NCI-H69 (cell line): ENCODE results near the gene OR52N2.

ENCODE experiments used
- DNase-seq: peaks from one replicate; lab custom pipeline; 2025; lab: John Stamatoyannopoulos, UW

The OR52N2 gene

DNA sequence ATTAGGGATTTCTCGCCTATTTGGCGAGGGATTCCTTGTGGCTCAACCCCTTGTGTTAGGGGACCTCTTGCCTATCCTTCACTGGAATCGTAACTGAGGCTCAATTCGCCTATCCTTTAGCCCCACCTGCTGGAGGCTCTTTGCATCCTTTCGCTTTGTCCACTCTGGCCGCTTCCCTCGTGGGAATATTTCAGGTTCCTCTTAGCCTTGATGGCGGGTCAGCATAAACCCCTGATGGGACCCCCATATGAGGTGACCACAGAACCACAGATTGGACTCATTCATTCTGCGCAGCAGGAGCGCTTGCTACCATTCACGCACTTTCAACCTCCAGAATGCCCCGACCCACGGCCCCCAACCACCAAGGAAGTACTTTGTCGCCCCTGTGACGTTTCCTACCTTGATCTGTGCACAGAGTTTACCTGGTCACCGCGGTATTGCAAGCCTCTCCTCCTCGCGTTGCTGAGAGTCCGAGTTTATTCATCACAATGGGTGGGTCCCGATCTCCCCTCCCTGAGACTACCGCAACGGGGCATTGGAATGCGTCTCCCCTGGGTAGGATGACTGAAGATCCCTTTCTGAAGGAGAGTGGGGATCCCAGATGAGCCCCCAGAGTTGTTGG lies at the start of gene OR52N2:
TSS of gene OR52N2 (plus strand) at position 425 of the 622 bp plus-strand sequence. CDS start 11,412 bp downstream, outside the sequence.
- peak; percentile 66 for DNase-seq

DNA sequence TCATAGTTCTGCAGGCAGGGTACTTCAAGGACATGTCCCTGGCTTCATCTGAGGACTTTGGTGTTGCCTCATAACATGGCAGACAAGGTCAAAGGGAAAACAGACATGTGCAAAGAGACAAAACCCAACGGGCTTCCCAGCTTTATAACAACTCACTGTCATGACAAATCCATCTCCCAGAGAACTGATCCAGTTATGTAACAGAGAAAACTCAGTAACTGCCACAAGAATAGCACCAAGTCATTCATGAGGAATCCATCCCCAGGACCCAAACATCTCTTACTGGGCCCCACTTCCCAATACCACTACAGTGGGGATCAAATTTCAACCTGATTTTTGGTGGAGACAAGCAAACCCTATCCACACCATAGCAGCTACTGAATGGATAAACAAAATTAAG lies 41.7 kb upstream of the OR52N2 start:
- no peak for DNase-seq

DNA sequence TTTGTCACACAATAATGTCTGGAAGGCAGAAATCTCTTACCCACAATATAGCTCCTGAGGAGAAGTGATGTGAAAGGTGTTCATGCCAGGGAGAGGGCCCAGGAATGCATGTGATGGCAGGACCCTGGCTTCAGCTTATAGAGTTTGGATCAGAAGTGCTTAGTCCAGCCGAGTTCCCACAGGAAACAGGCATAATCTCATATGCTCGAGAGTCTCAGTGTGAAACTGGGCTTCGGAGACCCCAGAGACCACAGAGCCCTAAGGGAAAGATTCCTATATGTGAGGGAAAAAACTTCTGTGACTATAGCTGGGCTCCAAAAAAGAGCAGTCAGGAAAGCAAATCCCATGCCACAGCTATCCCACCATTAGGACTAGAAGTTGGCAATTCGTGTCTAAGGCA lies 25.5 kb upstream of the OR52N2 start, which contains the start of gene OR52N5:
TSS of gene OR52N5 (minus strand) at position 101 of the 400 bp plus-strand sequence. CDS start 4,721 bp downstream, outside the sequence.
- no peak for DNase-seq

DNA sequence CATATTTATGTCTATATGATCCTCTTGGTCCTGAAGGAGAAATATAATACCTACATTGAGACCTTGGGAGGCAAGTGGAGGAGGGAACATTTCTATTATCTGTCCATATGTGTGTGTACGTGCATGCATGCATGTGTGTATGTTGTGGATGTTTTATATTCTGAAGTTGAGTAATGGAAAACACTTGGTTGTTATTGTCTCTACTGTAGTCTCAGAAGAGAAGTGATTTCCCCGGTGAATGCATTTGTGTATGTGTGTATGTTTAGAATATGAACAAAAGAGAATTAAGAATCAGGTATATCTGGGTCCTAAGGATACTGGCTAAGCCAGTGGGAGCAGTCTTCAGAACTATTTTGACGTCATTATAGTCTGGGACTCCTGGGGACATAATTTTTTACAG lies 17.6 kb upstream of the OR52N2 start, which contains the start of gene OR52N1:
TSS of gene OR52N1 (minus strand) at position 101 of the 400 bp plus-strand sequence. CDS start 2,449 bp downstream, outside the sequence.
- DNase-seq: no peak

DNA sequence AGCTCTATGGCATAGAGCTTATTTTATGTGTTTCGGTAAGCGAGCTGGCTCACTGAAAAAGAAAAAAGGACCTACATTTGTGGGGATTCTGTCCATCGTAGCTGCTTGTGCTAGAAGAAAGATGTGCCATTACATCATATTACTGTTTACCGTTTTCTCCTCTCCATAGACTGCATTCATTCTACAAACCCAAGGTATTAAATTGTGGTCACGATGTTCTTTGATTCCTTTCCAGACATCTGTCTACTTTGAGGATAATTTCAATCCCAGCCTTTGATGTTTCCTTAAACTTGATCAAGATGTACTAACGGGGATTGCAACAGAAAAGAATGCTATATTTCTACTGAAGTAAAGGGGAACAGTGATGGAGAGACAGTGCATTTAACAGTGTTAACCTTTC lies 12.2 kb upstream of the OR52N2 start:
- DNase-seq: no peak

DNA sequence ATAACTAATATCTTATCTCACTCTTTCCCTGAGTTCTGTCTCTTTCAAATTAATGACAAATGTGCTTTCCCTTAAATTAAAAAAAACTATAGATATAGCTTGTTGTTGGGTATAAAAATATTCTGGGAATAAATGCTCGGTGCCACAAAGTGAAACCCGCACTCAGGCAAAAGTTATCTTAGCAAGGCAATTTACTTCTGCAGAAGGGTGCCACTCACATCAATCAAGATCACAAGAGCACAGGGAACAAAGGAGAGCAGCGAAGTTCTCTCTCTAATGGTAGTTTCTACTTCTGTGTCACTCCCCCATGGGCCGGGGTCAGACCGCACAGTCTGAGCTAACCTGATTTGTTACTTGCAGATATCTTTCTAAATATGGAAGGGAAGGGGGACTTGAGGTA lies 4.7 kb upstream of the OR52N2 start:
- no peak for DNase-seq

DNA sequence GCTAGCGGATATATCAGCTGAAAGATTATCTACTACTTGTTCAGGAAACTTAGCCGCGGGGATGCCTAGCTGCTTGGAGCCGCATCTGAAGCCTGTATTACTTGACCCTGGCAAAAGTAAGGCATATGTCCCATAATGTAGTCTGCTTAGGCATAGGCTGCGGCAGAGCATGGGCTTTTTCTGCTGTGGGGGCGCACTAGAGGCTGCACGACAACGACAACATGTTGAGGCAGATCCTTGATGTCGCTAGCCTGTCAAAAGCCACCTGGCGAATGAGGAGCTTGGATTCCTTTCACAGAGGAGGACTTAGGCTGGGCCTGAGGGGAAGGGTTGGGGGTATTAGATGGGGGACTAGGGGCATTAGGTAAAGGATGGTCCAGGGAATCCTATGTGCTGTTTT lies 1.1 kb upstream of the OR52N2 start:
- no peak for DNase-seq

DNA sequence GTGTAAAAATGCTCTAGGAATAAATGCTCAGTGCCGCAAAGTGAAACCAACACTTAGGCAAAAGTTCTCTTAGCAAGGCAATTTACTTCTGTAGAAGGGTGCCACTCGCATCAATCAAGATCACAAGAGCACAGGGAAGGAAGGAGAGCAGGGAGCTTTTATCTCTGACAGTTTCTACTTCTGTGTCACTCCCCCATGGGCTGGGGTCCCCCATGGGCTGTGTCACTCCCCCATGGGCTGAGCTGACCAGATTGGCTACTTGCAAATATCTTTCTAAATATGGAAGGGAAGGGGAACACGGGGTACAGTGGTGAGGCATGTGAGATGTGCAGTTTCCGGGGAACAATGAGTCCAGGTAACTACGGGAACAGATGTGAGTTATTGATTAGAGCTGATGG lies 397 bp downstream of the OR52N2 start:
- DNase-seq: no peak

DNA sequence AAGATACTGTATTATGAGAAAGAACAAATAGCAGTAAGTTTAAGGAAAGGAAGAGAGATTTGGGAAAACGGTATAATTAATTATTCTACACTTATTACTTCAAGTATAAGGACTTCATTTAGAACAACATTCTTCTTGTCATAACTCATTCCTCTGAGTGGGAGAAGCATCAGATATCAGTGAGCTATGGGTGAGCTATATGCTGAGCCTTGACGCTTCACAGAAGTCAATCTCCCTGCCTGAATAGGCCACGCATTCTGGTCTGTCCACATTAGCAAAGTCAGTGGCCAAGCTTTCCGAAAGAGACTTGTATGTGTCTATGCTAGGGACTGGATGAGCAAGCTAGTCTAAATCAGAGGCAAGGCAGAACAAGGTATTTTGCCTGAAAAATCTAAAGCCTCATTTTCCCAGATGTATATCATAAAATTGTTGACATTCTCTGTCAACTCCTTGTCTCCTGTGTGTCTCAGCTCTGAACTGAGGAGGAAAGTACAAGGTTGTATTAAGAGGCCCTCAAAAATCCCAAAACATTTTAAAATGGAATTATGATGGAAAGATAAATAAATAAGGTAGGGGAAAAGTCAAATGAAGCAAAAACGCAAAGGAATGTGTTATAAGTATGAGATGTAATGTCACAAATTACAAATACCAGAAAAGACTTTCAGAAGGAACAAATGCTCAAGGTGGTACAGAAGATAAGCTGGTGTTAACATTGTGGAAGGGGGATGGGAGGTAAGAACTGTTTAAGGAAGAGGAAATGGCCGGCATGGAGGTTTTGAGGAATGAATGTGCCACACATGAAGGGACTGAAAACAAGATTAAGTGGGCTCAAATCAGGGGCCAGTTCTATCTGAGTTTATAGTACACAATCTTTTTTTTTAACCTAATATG lies 1.4 kb downstream of the OR52N2 start:
- no peak for DNase-seq

DNA sequence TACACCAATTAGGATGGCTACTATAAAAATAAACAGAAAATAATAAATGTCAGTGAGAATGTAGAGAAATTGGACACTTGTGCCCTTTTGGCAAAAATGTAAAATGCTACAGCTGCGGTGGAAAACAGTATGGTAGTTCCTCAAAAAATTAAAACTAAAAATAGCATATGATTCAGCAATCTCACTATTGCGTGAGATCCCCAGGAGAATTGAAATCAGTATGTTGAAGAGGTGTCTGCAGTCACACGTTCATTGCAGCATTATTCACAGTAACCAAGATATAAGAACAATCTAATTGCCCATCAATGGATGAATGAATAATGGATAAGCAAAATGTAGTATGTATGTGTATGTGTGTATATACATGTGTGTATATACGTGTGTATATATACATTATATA lies 6.8 kb downstream of the OR52N2 start:
- DNase-seq: no peak

DNA sequence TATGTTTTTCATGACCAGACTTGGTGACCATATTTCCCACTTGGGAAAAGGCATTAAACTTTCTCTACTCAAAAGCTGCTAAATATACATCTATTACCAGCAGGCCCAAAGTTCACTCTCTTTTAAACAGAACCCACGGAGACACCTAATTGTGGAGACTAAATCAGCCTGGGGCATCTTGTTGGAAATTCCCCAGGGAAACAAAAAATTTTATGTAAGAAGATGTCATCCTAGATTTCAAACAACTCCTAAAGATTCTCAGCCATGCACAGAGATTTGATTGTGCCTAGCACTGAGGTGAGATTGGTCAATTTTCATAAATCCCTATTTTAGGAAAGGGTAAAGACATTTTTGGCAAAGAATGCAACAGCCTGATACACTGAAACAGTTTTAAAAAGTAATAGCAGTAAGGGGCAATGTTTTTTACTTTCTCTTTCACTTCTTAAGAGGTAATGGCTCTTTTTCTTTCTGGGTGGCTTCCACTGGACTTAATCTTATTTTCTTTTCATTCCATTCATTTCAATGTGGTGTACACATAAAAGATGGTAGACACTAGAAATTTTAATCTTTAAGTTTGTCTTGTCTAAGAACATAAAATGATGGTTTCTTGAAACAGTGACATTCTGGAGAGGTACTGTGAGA lies 9.6 kb downstream of the OR52N2 start:
- no peak for DNase-seq

DNA sequence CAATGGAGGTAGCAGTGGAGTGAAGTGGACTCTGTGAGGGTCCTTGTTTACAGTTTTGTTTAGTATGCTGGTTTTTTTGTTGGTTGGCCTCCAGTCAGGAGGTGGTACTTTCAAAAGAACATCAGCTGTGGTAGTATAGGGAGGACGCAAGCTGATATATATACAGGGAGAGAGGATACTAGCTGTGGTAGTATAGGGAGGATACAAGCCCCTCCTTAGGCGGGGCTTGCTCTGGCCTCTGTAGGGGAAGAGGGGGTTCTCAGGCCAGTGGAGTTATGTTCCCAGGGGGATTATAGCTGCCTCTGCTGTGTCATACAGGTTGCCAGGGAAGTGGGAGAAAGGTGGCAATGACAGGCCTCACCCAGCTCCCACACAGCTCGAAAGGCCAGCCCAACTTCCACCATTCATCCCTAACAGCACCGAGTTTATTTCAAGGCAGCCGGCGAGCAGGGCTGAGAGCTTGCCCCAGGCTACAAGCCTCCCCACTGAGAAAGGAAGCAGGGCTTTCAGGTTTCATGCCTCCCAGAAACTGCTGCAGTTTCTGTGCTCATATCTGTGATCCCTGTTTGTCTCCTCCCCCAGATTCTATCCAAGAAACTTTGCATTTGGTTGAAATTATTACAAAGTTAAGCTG lies 22.6 kb downstream of the OR52N2 start:
- no peak for DNase-seq

DNA sequence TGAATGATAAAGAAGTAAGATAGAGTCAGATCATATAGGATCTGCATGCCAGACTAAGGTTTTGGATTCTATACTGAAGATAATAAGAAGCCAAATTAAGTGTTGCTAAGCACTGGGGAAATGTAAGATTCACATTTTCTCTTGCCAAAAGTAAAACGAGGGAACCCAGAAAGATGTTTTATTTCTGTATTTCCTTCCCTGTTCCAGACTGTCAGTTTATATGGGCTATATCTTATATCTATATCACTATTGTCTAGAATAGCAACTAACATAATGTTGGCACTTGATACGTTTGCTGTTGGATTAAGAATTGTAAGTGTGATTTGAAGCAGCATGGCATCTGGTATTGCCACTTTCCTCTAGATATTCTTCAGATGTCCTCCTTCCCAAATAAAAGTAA lies 24.7 kb downstream of the OR52N2 start:
- no peak for DNase-seq

DNA sequence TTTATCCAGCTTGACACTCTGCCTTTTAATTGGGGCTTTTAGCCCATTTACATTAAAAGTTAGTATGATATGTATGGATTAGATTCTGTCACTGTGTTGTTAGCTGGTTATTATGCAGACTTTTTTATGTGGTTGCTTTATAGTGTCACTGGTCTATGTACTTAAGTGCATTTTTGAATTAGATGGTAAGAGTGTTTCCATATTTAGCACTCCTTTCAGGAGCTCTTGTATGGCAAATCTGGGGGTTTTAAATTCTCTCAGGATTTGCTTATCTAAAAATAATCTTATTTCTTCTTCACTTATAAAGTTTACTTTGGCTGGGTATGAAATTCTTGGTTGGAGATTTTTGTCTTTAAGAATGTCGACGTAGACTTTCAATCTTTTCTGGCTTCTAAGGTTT lies 29.0 kb downstream of the OR52N2 start:
- no peak for DNase-seq

DNA sequence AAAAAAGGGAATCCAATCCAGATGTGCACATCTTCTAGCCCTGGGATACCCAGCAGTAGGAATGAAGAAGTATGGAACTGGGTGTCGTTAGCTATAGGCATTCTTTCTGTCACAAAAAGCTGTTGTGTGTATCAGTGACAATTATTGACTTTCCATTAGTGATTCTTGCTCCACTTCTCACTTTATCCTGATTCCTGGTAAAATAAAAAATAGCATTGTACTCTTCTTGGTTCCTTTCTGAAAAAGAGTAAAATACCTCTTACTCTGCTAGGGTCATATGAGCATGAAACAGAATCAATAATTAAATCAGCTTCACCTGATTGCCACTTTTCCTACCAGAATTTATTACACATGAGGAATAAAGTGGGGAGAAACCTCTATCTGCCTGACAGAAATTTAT lies 33.1 kb downstream of the OR52N2 start, which contains the start of gene OR52E6:
TSS of gene OR52E6 (minus strand) at position 101 of the 400 bp plus-strand sequence. CDS start at position 101, 0 bp downstream.
- DNase-seq: no peak

DNA sequence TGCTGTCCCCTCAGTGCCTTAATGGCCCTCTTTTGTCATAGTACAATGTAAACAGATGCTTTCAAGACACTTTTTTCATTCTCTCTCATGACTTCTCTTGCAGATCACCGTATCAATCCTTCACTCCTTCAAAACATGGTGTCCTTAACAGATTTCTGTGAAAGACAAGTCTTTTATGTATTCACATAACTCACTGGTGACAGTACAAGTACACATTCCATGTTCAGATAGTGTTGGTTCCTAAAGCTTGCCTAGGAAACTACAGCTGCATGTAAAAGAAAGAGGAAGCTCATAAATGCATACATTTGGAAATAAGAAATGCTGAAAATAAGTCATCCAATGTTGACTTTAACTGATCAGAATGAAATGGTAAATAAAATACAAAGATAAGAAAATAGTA lies 38.0 kb downstream of the OR52N2 start:
- DNase-seq: no peak

DNA sequence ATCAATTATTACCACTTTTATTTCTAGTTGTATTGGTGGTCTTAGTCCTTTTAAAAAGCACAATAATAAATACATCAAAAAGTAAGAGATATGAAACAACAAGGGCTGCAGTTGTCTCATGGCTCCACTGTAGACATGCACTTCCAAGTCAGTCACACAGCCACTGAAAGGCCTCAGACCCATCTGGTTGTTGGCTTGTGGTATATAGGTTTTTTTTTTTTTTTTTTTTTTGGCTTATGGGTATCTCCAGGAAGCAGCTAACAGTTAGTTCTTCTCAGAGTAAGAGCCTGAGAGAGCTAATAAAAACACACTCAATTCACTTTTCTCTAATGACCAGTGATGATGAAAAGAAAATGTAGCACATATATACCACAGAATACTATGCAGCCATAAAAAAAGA lies 39.0 kb downstream of the OR52N2 start:
- no peak for DNase-seq

DNA sequence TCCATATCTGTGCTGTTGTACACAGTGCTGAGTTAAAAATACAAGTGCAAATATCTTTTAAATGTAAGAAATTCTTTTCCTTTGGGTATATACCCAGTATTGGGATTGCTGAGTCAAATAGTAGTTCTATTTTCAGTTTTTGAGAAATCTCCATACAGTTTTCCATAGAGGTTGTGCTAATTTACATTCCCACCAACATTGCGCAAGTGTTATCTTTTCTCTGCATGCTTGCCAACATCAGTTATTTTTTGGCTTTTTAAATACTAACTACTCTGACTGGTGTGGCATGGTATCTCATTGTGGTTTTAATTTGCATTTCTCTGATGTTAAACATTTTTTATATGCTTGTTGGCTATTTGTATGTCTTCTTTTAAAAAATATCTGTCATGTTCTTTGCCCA lies 42.3 kb downstream of the OR52N2 start:
- DNase-seq: no peak

DNA sequence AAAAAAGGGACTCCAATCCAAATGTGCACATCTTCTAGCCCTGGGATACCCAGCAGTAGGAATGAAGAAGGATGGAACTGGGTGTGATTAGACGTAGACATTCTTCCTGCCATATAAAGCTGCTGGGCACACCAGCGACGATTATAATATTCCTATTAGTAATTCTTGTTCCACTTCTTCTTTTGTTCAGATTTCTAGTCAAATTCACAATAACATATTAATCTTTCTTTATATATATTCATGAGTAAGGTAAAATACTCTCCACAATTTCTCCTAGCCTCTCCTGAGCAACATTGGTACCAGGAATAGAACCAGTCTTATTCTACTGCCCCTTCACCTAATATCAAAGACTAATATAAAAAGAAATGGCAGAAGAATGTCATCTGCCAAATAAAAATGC lies 48.9 kb downstream of the OR52N2 start, which contains the start of gene OR52E8:
TSS of gene OR52E8 (minus strand) at position 101 of the 400 bp plus-strand sequence. CDS start at position 101, 0 bp downstream.
- DNase-seq: no peak

DNA sequence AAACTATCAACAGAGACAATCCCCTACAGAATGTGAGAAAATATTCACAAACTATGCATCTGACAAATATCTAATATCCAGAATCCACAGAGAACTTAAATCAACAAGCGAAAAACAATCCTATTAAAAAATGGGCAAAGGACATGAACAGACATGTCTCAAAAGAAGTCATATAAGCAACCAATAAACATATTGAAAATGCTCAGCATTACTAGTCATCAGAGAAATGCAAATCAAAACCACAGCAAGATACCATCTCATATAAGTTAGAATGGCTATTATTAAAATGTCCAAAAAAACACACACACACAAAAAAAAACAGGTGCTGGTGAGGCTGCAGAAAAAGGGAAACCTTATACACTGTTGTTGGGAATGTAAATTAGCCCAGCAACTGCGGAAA lies 57.1 kb downstream of the OR52N2 start:
- DNase-seq: no peak
